ENCODE data around the gene BPIFA1.

Gene BPIFA1

DNA sequence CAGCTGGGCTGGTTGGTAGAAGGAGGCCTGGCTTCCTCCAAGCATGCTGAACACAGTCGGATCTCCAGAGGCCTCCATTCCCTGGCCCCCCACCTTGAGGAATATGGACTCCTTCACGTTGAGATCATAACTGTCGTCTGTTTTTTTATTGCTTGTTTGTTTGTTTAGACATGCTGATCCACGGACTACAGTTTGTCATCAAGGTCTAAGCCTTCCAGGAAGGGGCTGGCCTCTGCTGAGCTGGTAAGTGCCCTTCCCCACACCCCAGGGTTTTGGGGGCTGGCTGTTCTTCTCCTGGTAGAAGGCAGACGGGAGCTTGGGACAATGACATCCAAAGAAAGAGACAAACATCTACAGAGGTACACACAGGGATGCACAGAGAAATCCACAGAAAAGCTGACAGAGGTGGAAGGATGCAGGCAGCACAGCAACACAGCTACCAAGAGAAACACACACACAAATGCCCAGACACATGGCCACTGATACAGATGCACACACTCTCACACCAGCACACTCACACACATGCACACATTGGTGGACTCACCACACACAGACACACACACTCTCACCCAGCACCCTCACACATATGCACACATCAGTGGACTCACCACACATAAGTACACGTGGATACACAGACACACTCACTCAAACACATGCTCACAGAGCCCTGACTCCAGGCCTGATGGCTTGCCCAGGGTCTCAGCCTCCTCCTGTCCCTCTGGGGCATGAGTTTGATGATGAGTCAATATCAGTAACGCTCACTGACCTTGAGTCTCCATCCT, 6.7 kb downstream of the BPIFA1 start:
- no peak overlapping the region for H3K9ac ChIP-seq (ENCODE audit: low read depth, low read length)
- no peak overlapping the region for H3K4me3 ChIP-seq (ENCODE audit: low read depth, low read length)
- H3K27me3 ChIP-seq (ENCODE audit: control insufficient read depth, insufficient read depth, low read length) = no peaks in the 10 kb centered on the region
- H3K4me1 ChIP-seq (ENCODE audit: control insufficient read depth, insufficient read depth, low read length) = no peaks in the 10 kb centered on the region
- H3K9me3 ChIP-seq (ENCODE audit: control insufficient read depth, insufficient read depth, low read length) = no peaks in the 10 kb centered on the region
- H3K36me3 ChIP-seq (ENCODE audit: control insufficient read depth, insufficient read depth, low read length) = no peaks in the 10 kb centered on the region

- H3K9me3 ChIP-seq (ENCODE audit: control insufficient read depth, insufficient read depth, low read length) = no peaks in the 10 kb centered on the region
- H3K4me3 ChIP-seq (ENCODE audit: low read depth, low read length) = no peak overlapping the region
- H3K4me1 ChIP-seq (ENCODE audit: control insufficient read depth, insufficient read depth, low read length) = no peaks in the 10 kb centered on the region
- no peak overlapping the region for H3K9ac ChIP-seq (ENCODE audit: low read depth, low read length)
- H3K36me3 ChIP-seq (ENCODE audit: control insufficient read depth, insufficient read depth, low read length) = no peaks in the 10 kb centered on the region
- no peaks in the 10 kb centered on the region for H3K27me3 ChIP-seq (ENCODE audit: control insufficient read depth, insufficient read depth, low read length)
Observed at GRCh38 chr20:33246077-33246476, 10.3 kb downstream of the BPIFA1 start.

DNA sequence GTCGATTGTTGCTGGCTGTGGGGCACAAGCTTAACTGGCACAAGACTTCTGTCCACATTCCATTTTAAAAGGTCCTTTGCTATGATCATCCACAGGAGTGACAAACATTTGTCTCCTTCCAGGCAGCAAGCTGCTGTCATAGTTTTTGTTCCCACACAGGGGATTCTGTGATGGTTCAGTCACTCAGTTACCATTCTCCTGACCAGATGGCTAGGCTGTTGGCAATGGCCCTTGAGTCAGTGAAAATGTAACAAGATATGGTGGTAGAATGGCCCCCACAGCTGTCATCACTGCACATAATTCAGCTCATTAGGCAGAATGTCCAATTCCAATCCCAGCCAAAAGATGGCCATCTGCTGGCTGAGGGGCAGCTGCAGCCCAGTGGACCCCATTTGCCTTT, 13.7 kb downstream of the BPIFA1 start:
- Histone ChIP-seq H3K9ac (ENCODE audit: low read depth, low read length) (no peak overlapping the region), H3K27me3 (ENCODE audit: control insufficient read depth, insufficient read depth, low read length) (no peaks in the 10 kb centered on the region), H3K4me1 (ENCODE audit: control insufficient read depth, insufficient read depth, low read length) (no peaks in the 10 kb centered on the region), H3K36me3 (ENCODE audit: control insufficient read depth, insufficient read depth, low read length) (no peaks in the 10 kb centered on the region), H3K9me3 (ENCODE audit: control insufficient read depth, insufficient read depth, low read length) (no peaks in the 10 kb centered on the region), H3K4me3 (ENCODE audit: low read depth, low read length) (no peak overlapping the region)

DNA sequence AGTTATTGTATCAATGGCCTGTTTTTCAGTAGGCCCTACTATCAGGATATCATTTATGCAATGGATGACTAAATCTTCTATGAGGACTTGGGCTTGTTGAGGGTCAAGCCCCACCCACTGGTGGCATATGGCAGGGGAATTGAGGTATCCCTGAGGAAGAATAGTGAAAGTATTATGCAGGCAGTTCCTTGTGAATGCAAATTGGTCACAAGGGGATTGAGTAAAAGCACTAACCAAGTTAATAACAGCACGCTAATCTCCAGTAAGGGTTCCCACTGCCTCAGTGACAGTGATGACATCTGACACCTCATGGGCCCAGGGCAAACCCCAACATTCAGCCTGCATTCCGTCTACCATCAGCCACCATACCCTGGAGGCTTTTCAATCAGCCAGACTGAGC, 14.9 kb downstream of the BPIFA1 start:
- H3K4me1 ChIP-seq (ENCODE audit: control insufficient read depth, insufficient read depth, low read length) = no peaks in the 10 kb centered on the region
- no peaks in the 10 kb centered on the region for H3K9me3 ChIP-seq (ENCODE audit: control insufficient read depth, insufficient read depth, low read length)

DNA sequence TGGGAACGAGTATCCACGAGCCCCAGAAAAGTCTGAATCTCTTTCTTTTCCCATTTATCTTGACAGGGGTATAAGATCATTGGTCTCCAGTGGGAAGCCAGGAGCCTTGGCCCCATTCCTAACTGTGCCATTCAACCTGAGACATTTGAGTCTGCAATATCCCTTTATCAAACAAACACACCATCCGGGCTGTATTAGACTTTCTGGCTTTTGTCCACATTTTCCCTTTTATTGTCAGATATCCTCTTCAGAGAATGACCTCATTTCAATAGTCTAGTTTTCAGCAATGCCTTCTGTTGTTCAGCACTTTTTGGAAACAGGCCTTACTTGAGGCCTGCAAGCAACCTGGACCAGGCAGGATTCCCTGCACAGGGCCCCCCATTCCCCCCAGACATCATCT, 15.7 kb downstream of the BPIFA1 start:
- no peak overlapping the region for H3K4me3 ChIP-seq (ENCODE audit: low read depth, low read length)
- H3K9ac ChIP-seq (ENCODE audit: low read depth, low read length) = no peak overlapping the region
- H3K27me3 ChIP-seq (ENCODE audit: control insufficient read depth, insufficient read depth, low read length) = no peaks in the 10 kb centered on the region
- no peaks in the 10 kb centered on the region for H3K36me3 ChIP-seq (ENCODE audit: control insufficient read depth, insufficient read depth, low read length)
- H3K4me1 ChIP-seq (ENCODE audit: control insufficient read depth, insufficient read depth, low read length) = no peaks in the 10 kb centered on the region
- no peaks in the 10 kb centered on the region for H3K9me3 ChIP-seq (ENCODE audit: control insufficient read depth, insufficient read depth, low read length)

More for the DNA sequence above, 14.9 kb downstream of the BPIFA1 start:
- no peaks in the 10 kb centered on the region for H3K36me3 ChIP-seq (ENCODE audit: control insufficient read depth, insufficient read depth, low read length)
- no peak overlapping the region for H3K4me3 ChIP-seq (ENCODE audit: low read depth, low read length)
- H3K27me3 ChIP-seq (ENCODE audit: control insufficient read depth, insufficient read depth, low read length) = no peaks in the 10 kb centered on the region
- no peak overlapping the region for H3K9ac ChIP-seq (ENCODE audit: low read depth, low read length)

- H3K9me3 ChIP-seq (ENCODE audit: control insufficient read depth, insufficient read depth, low read length) = no peaks in the 10 kb centered on the region
- no peaks in the 10 kb centered on the region for H3K4me1 ChIP-seq (ENCODE audit: control insufficient read depth, insufficient read depth, low read length)
- no peak overlapping the region for H3K9ac ChIP-seq (ENCODE audit: low read depth, low read length)
- no peak overlapping the region for H3K4me3 ChIP-seq (ENCODE audit: low read depth, low read length)
- H3K27me3 ChIP-seq (ENCODE audit: control insufficient read depth, insufficient read depth, low read length) = no peaks in the 10 kb centered on the region
- no peaks in the 10 kb centered on the region for H3K36me3 ChIP-seq (ENCODE audit: control insufficient read depth, insufficient read depth, low read length)
Observed at GRCh38 chr20:33252460-33252859, 16.7 kb downstream of the BPIFA1 start.

- Histone ChIP-seq H3K27me3 (ENCODE audit: control insufficient read depth, insufficient read depth, low read length) (no peaks in the 10 kb centered on the region), H3K4me3 (ENCODE audit: low read depth, low read length) (no peak overlapping the region), H3K4me1 (ENCODE audit: control insufficient read depth, insufficient read depth, low read length) (no peaks in the 10 kb centered on the region), H3K9ac (ENCODE audit: low read depth, low read length) (no peak overlapping the region), H3K36me3 (ENCODE audit: control insufficient read depth, insufficient read depth, low read length) (no peaks in the 10 kb centered on the region), H3K9me3 (ENCODE audit: control insufficient read depth, insufficient read depth, low read length) (no peaks in the 10 kb centered on the region)
Observed at GRCh38 chr20:33255005-33255404, 19.2 kb downstream of the BPIFA1 start.

- H3K4me3 ChIP-seq (ENCODE audit: low read depth, low read length) = no peak overlapping the region
Observed at GRCh38 chr20:33257237-33257636, 21.4 kb downstream of the BPIFA1 start.

GRCh38 chr20:33259371-33259770, 23.6 kb downstream of the BPIFA1 start:
- no peaks in the 10 kb centered on the region for H3K27me3 ChIP-seq (ENCODE audit: control insufficient read depth, insufficient read depth, low read length)
- H3K9ac ChIP-seq (ENCODE audit: low read depth, low read length) = no peak overlapping the region
- no peak overlapping the region for H3K4me3 ChIP-seq (ENCODE audit: low read depth, low read length)
- no peaks in the 10 kb centered on the region for H3K36me3 ChIP-seq (ENCODE audit: control insufficient read depth, insufficient read depth, low read length)
- H3K9me3 ChIP-seq (ENCODE audit: control insufficient read depth, insufficient read depth, low read length) = no peaks in the 10 kb centered on the region
- no peaks in the 10 kb centered on the region for H3K4me1 ChIP-seq (ENCODE audit: control insufficient read depth, insufficient read depth, low read length)

More at GRCh38 chr20:33257237-33257636, 21.4 kb downstream of the BPIFA1 start:
- Histone ChIP-seq H3K4me1 (ENCODE audit: control insufficient read depth, insufficient read depth, low read length) (no peaks in the 10 kb centered on the region), H3K36me3 (ENCODE audit: control insufficient read depth, insufficient read depth, low read length) (no peaks in the 10 kb centered on the region), H3K9ac (ENCODE audit: low read depth, low read length) (no peak overlapping the region), H3K27me3 (ENCODE audit: control insufficient read depth, insufficient read depth, low read length) (no peaks in the 10 kb centered on the region), H3K9me3 (ENCODE audit: control insufficient read depth, insufficient read depth, low read length) (no peaks in the 10 kb centered on the region)

DNA sequence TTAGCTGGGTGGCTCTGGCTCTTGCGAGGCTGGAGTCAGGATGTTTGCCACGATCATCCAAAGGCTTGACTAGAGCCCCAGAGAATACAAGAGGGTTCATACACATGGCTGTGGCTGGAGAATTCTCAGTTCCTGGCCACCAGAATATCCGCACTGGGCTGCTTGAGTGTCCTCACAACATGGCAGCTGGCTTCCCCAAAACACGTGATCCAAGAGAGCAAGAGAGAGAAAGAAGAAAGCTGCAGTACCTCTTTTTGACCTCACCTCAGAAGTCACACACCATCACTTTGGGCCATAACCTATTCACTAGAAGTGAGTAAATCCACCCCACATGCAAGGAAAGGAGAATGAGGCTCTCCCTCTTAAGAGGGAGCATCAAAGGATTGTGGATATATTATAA, 25.7 kb downstream of the BPIFA1 start:
- Histone ChIP-seq H3K27me3 (ENCODE audit: control insufficient read depth, insufficient read depth, low read length) (no peaks in the 10 kb centered on the region), H3K4me1 (ENCODE audit: control insufficient read depth, insufficient read depth, low read length) (no peaks in the 10 kb centered on the region), H3K36me3 (ENCODE audit: control insufficient read depth, insufficient read depth, low read length) (no peaks in the 10 kb centered on the region), H3K9ac (ENCODE audit: low read depth, low read length) (no peak overlapping the region), H3K9me3 (ENCODE audit: control insufficient read depth, insufficient read depth, low read length) (no peaks in the 10 kb centered on the region), H3K4me3 (ENCODE audit: low read depth, low read length) (no peak overlapping the region)

GRCh38 chr20:33262658-33263065, 26.9 kb downstream of the BPIFA1 start:
- no peaks in the 10 kb centered on the region for H3K27me3 ChIP-seq (ENCODE audit: control insufficient read depth, insufficient read depth, low read length)
- no peak overlapping the region for H3K4me3 ChIP-seq (ENCODE audit: low read depth, low read length)
- no peaks in the 10 kb centered on the region for H3K9me3 ChIP-seq (ENCODE audit: control insufficient read depth, insufficient read depth, low read length)
- H3K36me3 ChIP-seq (ENCODE audit: control insufficient read depth, insufficient read depth, low read length) = no peaks in the 10 kb centered on the region
- H3K4me1 ChIP-seq (ENCODE audit: control insufficient read depth, insufficient read depth, low read length) = no peaks in the 10 kb centered on the region
- no peak overlapping the region for H3K9ac ChIP-seq (ENCODE audit: low read depth, low read length)

- Histone ChIP-seq H3K4me3 (ENCODE audit: low read depth, low read length) (no peak overlapping the region), H3K36me3 (ENCODE audit: control insufficient read depth, insufficient read depth, low read length) (no peaks in the 10 kb centered on the region), H3K9me3 (ENCODE audit: control insufficient read depth, insufficient read depth, low read length) (no peaks in the 10 kb centered on the region), H3K27me3 (ENCODE audit: control insufficient read depth, insufficient read depth, low read length) (no peaks in the 10 kb centered on the region), H3K4me1 (ENCODE audit: control insufficient read depth, insufficient read depth, low read length) (no peaks in the 10 kb centered on the region), H3K9ac (ENCODE audit: low read depth, low read length) (no peak overlapping the region)
Observed at GRCh38 chr20:33263784-33264183, 28.0 kb downstream of the BPIFA1 start.
